ENCODE results near the gene PLAAT1.

Gene PLAAT1

GRCh38 chr3:193253986-193254660 is 13.1 kb downstream of the PLAAT1 start:
- no peak for DNase-seq

GRCh38 chr3:193261970-193262369 is 20.9 kb downstream of the PLAAT1 start:
- no peak for DNase-seq

GRCh38 chr3:193262707-193263106 is 21.7 kb downstream of the PLAAT1 start:
- DNase-seq: no peak

- DNase-seq: no peak
Observed at GRCh38 chr3:193269343-193270028, 28.5 kb downstream of the PLAAT1 start.

GRCh38 chr3:193270451-193270850 is 29.4 kb downstream of the PLAAT1 start:
- no peak for DNase-seq

GRCh38 chr3:193271101-193271840 is 30.2 kb downstream of the PLAAT1 start:
- no peak for DNase-seq

- no peak for DNase-seq
Observed at GRCh38 chr3:193292386-193292785, 51.4 kb downstream of the PLAAT1 start.

- DNase-seq: no peak
Observed at GRCh38 chr3:193295985-193296384, 55.0 kb downstream of the PLAAT1 start.

GRCh38 chr3:193297421-193297820 is 56.4 kb downstream of the PLAAT1 start:
- DNase-seq: no peak

- no peak for DNase-seq
Observed at GRCh38 chr3:193301433-193301832, 60.4 kb downstream of the PLAAT1 start.

GRCh38 chr3:193305356-193305755 is 64.3 kb downstream of the PLAAT1 start:
- no peak for DNase-seq

- DNase-seq: no peak
Observed at GRCh38 chr3:193310914-193311723, 70.1 kb downstream of the PLAAT1 start.

- DNase-seq: no peak
Observed at GRCh38 chr3:193313061-193313958, 72.3 kb downstream of the PLAAT1 start.

GRCh38 chr3:193314161-193314560 is 73.1 kb downstream of the PLAAT1 start:
- no peak for DNase-seq

GRCh38 chr3:193317682-193318300 is 76.8 kb downstream of the PLAAT1 start:
- no peak for DNase-seq

All from RPMI8226 (cell line).